Measurements from ENCODE around the gene RAPGEF5.

DNA sequence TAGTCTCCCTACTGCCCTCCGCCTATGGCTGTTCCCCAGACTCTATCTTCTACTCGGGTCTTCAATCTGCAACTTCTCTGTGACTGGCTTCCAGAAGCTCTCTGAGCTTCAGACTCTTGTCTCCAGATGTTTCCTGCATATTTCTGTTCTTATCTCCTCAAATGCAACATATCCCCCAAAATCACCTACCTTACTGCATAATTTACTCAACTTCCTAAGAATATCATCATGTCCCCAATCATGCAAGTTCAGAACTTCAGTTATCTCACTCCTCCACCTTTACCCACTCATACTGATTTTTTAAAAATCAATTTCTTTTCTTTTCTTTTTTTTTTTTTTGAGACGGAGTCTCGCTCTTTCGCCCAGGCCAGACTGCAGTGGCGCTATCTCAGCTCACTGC, 68.8 kb downstream of the RAPGEF5 start:
- TF ChIP-seq, protein P1, sequence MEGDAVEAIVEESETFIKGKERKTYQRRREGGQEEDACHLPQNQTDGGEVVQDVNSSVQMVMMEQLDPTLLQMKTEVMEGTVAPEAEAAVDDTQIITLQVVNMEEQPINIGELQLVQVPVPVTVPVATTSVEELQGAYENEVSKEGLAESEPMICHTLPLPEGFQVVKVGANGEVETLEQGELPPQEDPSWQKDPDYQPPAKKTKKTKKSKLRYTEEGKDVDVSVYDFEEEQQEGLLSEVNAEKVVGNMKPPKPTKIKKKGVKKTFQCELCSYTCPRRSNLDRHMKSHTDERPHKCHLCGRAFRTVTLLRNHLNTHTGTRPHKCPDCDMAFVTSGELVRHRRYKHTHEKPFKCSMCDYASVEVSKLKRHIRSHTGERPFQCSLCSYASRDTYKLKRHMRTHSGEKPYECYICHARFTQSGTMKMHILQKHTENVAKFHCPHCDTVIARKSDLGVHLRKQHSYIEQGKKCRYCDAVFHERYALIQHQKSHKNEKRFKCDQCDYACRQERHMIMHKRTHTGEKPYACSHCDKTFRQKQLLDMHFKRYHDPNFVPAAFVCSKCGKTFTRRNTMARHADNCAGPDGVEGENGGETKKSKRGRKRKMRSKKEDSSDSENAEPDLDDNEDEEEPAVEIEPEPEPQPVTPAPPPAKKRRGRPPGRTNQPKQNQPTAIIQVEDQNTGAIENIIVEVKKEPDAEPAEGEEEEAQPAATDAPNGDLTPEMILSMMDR (IDR thresholded peaks at IDR 0.05): no peak
- TF ChIP-seq POLR2A (IDR thresholded peaks at IDR 0.05): no peak
- TF ChIP-seq POLR2AphosphoS5 (IDR thresholded peaks at IDR 0.05): no peak
- TF ChIP-seq EP300 (IDR thresholded peaks at IDR 0.05): no peak

Measured in stomach (tissue), 4 donors.